GM12864 (cell line): ENCODE measurements around the gene JAKMIP2.

Experiments
- DNase-seq: peaks from one replicate; pipeline ENCODE4 v3.0.0-alpha.2; 2011; ENCODE audit warnings: low read depth
- H3K4me3 ChIP-seq: 2 replicates; pipeline ENCODE4 v1.5.1; 2011; ENCODE audit warnings: mild to moderate bottlenecking, low read depth, low read length, control low read depth
- CTCF ChIP-seq: IDR thresholded peaks from 2 replicates; pipeline ENCODE4 v1.5.1; 2011; ENCODE audit warnings: low read depth, mild to moderate bottlenecking, moderate library complexity, low read length, control low read depth, inconsistent platforms; ENCODE audit errors: missing control alignments

The JAKMIP2 gene

GRCh38 chr5:147667363-147667762, 115.2 kb downstream of the JAKMIP2 start:
- no peak overlapping the region for H3K4me3 ChIP-seq
- no peak for TF ChIP-seq CTCF
- no peak for DNase-seq

DNA sequence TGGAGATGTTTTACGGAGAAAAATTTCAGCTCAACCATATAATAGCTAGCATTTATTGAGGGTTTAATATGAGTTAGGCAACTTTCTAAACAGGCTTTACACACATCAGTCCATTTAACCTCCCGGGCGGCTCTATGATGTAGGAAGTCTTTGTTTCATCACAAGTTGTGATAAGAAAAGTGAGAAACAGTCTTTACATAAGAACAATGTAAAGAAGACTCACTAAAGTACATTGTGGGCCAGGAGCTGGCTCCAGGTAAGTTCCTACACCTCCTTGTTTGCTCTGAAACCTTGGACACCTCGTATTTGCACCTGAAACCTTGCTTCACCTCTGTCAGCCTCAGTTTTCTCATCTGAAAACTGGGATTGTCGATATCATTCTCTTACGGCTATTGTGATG, 116.1 kb downstream of the JAKMIP2 start:
- no peak overlapping the region for H3K4me3 ChIP-seq
- DNase-seq = no peak
- no peak for TF ChIP-seq CTCF

GRCh38 chr5:147661541-147661940, 121.0 kb downstream of the JAKMIP2 start:
- H3K4me3 ChIP-seq = no peak overlapping the region
- TF ChIP-seq CTCF = no peak
- DNase-seq = no peak

GRCh38 chr5:147659166-147659929, 123.2 kb downstream of the JAKMIP2 start:
- no peak overlapping the region for H3K4me3 ChIP-seq
- no peak for DNase-seq
- no peak for TF ChIP-seq CTCF

GRCh38 chr5:147658293-147658932, 124.1 kb downstream of the JAKMIP2 start:
- no peak for TF ChIP-seq CTCF
- no peak for DNase-seq
- H3K4me3 ChIP-seq = no peak overlapping the region

GRCh38 chr5:147648597-147648996, 133.9 kb downstream of the JAKMIP2 start:
- no peak for DNase-seq
- TF ChIP-seq CTCF = no peak
- H3K4me3 ChIP-seq = no peak overlapping the region
